Stomach (tissue), 9 donors: ENCODE results near the gene BHLHE40. TPM values are rescaled to one million over a fixed set of nuclear protein-coding genes. Genes with fewer than 3 reads are reported as not detected.

Experiments
- DNase-seq, 2 donors: peaks; one replicate each; pipeline versions ENCODE4 v3.0.0 to v3.0.0-alpha.2; 2013 to 2019
- H3K27ac ChIP-seq, 5 donors: fragments of 200-600 bp in 4 of 5; sonication (generic) in 4 of 5; one replicate each; pipeline ENCODE4 v1.5.1; 2013 to 2019; ENCODE audit warnings: mild to moderate bottlenecking in 1 of 5, moderate library complexity in 1 of 5
- H3K27me3 ChIP-seq, 3 donors: fragments of 200-600 bp; sonication (generic); one replicate each; pipeline ENCODE4 v1.5.1; 2017 to 2019; ENCODE audit warnings: mixed run types in 1 of 3
- H3K36me3 ChIP-seq, 4 donors: fragments of 200-600 bp; sonication (generic); 1 replicate in 3 of 4; 2 replicates in 1 of 4; pipeline ENCODE4 v1.5.1; 2016 to 2019
- H3K4me1 ChIP-seq, 4 donors: fragments of 200-600 bp; sonication (generic); one replicate each; pipeline ENCODE4 v1.5.1; 2016 to 2019
- H3K4me3 ChIP-seq, 4 donors: fragments of 200-600 bp; sonication (generic) in 3 of 4; one replicate each; pipeline ENCODE4 v1.5.1; 2016 to 2019; ENCODE audit warnings: mild to moderate bottlenecking in 1 of 4
- H3K9me3 ChIP-seq, 4 donors: fragments of 200-600 bp; sonication (generic); one replicate each; pipeline ENCODE4 v1.5.1; 2016 to 2019
- EP300 ChIP-seq: sonication (generic); formaldehyde crosslinking; IDR thresholded peaks from one replicate; pipeline ENCODE4 v1.6.1; 2017; ENCODE audit warnings: antibody characterized with exemption
- POLR2A ChIP-seq, 4 donors: fragments of 450-650 bp; IDR thresholded peaks; one replicate each; pipeline ENCODE4 v1.6.1; 2016; ENCODE audit warnings: antibody characterized with exemption in 4 of 4, control low read depth in 2 of 4, mild to moderate bottlenecking in 1 of 4, moderate library complexity in 1 of 4
- POLR2AphosphoS5 ChIP-seq, 3 donors: sonication (generic); formaldehyde crosslinking; IDR thresholded peaks; one replicate each; pipeline ENCODE4 v1.6.1; 2016; ENCODE audit warnings: antibody characterized with exemption in 3 of 3
- WGBS, 5 donors: extraction: QIAGEN DNeasy Blood & Tissue Kit in 3 of 5; methylation state at CpG; one replicate each; pipeline versions ENCODE4 v1.1.5 to v1.1.7; 2013 to 2018; 5-methylcytosine and 5-hydroxymethylcytosine counted together
- intact Hi-C: fragments of 100-400 bp; cut with DNase I; formaldehyde crosslinking; loops from one replicate; pipeline ENCODE4 v1.15.1; 2023; ENCODE audit warnings: low total_unique reads
- polyA plus RNA-seq, 3 donors: library from polyadenylated mRNA; stranded (reverse); fragments of 200-250 nt; gene quantifications; one replicate each; pipeline ENCODE4 v1.2.3, GENCODE V29; 2013
- total RNA-seq, 5 donors: library from RNA; depleted of rRNA; stranded (reverse); fragments of >200 nt; gene quantifications; one replicate each; pipeline versions ENCODE4 v1.1.0 to v1.2.3, GENCODE V29; 2014 to 2016
- TF ChIP-seq, protein P1 (sequence below), 7 experiments: fragments of 450-650 bp in 4 of 7; fragments of 200-600 bp in 3 of 7; sonication (generic) in 3 of 7; IDR thresholded peaks; one replicate each; pipeline ENCODE4 v1.5.1; 2016 to 2019; ENCODE audit warnings: antibody characterized with exemption in 7 of 7, control low read depth in 2 of 7, mild to moderate bottlenecking in 1 of 7
- donor health status: healthy with polysubstance abuse.
- donor health status: Bipolar disorder and iron deficiency.
- donor health status: healthy.

Gene BHLHE40
- total and polyA plus RNA-seq, 8 donors: 7.6 to 39.7 (median 25.4) TPM

DNA sequence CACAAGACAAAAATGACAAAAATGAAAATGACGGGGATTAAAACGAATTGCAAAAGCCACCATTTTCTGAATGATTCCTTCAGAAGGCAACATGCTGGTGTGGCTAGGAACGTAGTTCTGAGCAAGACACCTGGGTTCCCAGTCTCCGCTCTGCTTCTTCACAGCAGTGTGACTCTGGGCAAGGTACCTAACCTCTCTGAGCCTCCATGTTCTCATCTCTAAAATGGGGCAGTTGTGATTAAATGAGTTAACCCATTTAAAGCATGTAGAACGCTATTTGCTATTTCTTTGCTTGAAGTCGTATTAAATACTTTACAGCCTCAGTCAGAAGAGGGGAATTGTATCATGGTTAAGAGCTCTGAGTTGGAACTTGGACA, 23.6 kb downstream of the BHLHE40 start:
- intact Hi-C loops: no loop called here
- no peak for TF ChIP-seq POLR2A (IDR thresholded peaks at IDR 0.05)
- WGBS, 5 donors: 81 to 93% (median 91%) methylated on average over 6 of the region's 6 CpGs

DNA sequence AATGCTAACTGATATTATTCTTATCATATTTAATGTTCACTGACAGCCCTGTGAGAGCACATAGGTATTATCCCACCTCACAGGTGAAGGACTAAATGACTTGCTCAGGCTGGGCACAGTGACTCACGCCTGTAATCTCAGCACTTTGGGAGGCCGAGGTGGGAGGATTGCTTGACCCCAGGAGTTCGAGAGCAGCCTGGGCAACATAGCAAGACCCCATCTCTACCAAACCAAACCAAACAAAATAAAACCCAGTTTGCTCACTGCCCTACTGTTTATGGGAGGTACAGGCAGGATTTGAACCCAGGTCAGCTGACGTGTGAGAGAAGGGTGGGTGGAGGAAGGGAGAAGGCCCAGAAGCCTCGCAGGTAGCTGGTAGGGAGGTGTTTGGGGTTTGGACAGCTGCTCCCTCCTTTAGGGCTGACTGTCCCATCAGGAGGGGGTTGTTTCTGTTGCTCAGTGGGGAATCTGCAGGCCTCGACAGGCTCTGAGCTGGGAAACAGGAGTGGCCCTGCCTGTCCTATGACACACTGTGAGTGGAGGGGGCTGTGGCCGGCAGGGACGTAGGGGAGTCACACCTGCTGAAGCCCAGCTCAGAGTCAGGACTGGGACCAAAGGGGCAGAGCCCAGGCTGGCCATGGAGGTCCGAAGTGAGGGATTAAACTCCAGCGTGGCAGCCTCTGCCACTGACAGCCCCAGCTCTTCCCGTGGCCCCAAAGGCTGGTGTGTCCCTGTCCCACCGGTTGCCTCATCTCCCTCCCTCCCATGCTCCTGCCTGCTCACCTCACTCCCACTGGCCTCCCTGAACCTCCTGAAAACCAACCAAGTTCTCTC, 25.3 kb downstream of the BHLHE40 start:
- TF ChIP-seq EP300: no peak
- TF ChIP-seq, protein P1, sequence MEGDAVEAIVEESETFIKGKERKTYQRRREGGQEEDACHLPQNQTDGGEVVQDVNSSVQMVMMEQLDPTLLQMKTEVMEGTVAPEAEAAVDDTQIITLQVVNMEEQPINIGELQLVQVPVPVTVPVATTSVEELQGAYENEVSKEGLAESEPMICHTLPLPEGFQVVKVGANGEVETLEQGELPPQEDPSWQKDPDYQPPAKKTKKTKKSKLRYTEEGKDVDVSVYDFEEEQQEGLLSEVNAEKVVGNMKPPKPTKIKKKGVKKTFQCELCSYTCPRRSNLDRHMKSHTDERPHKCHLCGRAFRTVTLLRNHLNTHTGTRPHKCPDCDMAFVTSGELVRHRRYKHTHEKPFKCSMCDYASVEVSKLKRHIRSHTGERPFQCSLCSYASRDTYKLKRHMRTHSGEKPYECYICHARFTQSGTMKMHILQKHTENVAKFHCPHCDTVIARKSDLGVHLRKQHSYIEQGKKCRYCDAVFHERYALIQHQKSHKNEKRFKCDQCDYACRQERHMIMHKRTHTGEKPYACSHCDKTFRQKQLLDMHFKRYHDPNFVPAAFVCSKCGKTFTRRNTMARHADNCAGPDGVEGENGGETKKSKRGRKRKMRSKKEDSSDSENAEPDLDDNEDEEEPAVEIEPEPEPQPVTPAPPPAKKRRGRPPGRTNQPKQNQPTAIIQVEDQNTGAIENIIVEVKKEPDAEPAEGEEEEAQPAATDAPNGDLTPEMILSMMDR (IDR thresholded peaks at IDR 0.05): no peak
- TF ChIP-seq POLR2A (IDR thresholded peaks at IDR 0.05): no peak
- no peak for TF ChIP-seq POLR2AphosphoS5 (IDR thresholded peaks at IDR 0.05)
- no peaks in the 10 kb centered on the region for H3K36me3 ChIP-seq
- intact Hi-C loops: no loop called here
- no peak for DNase-seq
- H3K9me3 ChIP-seq: no peaks in the 10 kb centered on the region
- H3K27me3 ChIP-seq: no peaks in the 10 kb centered on the region
- no peak overlapping the region for H3K27ac ChIP-seq
- peaks cover 0 to 4% (median 0%) of the 10 kb centered on the region in 4 donors for H3K4me1 ChIP-seq
- 82 to 95% (median 92%) methylated on average over 11 to 12 of the region's 12 CpGs for WGBS, 5 donors
- H3K4me3 ChIP-seq: no peak overlapping the region

More for the DNA sequence above, 23.6 kb downstream of the BHLHE40 start:
- Histone ChIP-seq H3K27me3 (no peaks in the 10 kb centered on the region), H3K9me3 (no peaks in the 10 kb centered on the region), H3K4me3 (no peak overlapping the region), H3K27ac (no peak overlapping the region), H3K4me1 (peaks cover 0 to 4% (median 2%) of the 10 kb centered on the region in 4 donors), H3K36me3 (no peaks in the 10 kb centered on the region)
- no peak for DNase-seq

DNA sequence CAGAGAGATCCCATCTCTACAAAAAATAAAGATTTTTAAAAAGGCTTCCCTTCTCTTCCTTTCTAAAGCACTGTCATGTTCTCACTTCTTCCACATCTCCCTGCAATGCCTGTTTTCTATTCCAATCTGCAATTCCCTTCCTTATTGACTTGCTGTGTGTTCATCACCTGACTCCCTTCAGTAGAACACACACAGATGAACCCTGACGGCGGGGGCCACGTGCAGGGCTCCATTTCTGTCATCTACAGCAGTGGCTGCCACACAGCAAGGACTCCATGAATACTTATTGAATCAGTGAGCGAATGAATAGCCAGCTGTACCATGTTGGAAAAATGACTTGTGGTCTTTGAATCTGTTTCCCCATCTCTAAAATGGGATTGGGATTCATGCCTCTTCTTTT, 26.1 kb downstream of the BHLHE40 start:
- WGBS, 5 donors: 45 to 60% (median 58%) methylated on average over 4 of the region's 4 CpGs
- no peak for DNase-seq
- no peak overlapping the region for H3K4me3 ChIP-seq
- H3K4me1 ChIP-seq: peaks cover 0 to 4% (median 0%) of the 10 kb centered on the region in 4 donors
- no peaks in the 10 kb centered on the region for H3K27me3 ChIP-seq
- H3K9me3 ChIP-seq: no peaks in the 10 kb centered on the region
- no peaks in the 10 kb centered on the region for H3K36me3 ChIP-seq
- intact Hi-C loops: no loop called here
- no peak overlapping the region for H3K27ac ChIP-seq
- TF ChIP-seq, protein P1 (IDR thresholded peaks at IDR 0.05): no peak
- no peak for TF ChIP-seq POLR2AphosphoS5 (IDR thresholded peaks at IDR 0.05)
- TF ChIP-seq POLR2A (IDR thresholded peaks at IDR 0.05): no peak
- TF ChIP-seq EP300: no peak

DNA sequence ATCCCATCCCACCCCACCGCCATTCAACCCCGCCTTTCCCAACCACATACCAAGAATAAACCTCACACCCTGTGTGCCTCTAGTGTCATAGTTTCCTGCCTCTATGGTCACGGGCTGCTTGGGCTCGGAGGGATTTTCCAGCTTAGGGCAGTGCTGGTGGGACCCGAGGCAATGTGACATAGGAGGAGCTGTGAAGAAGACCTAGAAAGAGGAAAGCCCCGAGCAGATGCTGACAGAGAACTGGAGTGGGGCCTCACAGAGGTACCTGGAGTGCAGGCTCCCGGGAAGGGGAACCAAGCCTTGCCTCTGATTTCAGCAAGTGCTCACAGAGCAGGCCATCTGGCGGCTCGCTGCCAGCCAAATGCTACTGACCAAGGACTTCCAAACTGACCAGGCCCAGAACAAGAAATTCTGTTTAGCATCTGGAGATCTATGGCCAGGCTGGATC, 27.5 kb downstream of the BHLHE40 start:
- DNase-seq: peak in 1 of 2 donors; percentile 70
- no peak overlapping the region for H3K27ac ChIP-seq

More for the DNA sequence above, 27.5 kb downstream of the BHLHE40 start:
- intact Hi-C loops: no loop called here
- Histone ChIP-seq H3K9me3 (no peaks in the 10 kb centered on the region), H3K4me3 (no peak overlapping the region), H3K36me3 (no peaks in the 10 kb centered on the region), H3K27me3 (no peaks in the 10 kb centered on the region), H3K4me1 (peaks cover 0 to 16% (median 2%) of the 10 kb centered on the region in 4 donors)
- TF ChIP-seq POLR2AphosphoS5 (IDR thresholded peaks at IDR 0.05): no peak
- TF ChIP-seq POLR2A (IDR thresholded peaks at IDR 0.05): no peak
- TF ChIP-seq EP300: no peak
- TF ChIP-seq, protein P1 (IDR thresholded peaks at IDR 0.05): no peak
- WGBS, 5 donors: 69 to 75% (median 70%) methylated on average over 9 of the region's 9 CpGs
